ENCODE measurements around the gene UBA7. TPM values are rescaled to one million over a fixed set of nuclear protein-coding genes. Genes with fewer than 3 reads are reported as not detected.
"Not testable (repeated sequence)": the region's sequence is repeated elsewhere in the genome, so short reads cannot be mapped to it uniquely, and the experiment has no call there.

Gene UBA7
- total RNA-seq, 4 donors from 2014 or later: 21.3 to 114 (median 63.0) TPM

GRCh38 chr3:49780080-49780974 is 33.4 kb downstream of the UBA7 start:
- H3K9me3 ChIP-seq: no peaks in the 10 kb centered on the region
- no peaks in the 10 kb centered on the region for H3K27me3 ChIP-seq
- no peak overlapping the region for H3K27ac ChIP-seq
- H3K4me1 ChIP-seq: peaks cover 0 to 14% of the 10 kb centered on the region in 2 donors
- no peak for TF ChIP-seq CTCF (IDR thresholded peaks at IDR 0.05)
- no peak for TF ChIP-seq POLR2A (IDR thresholded peaks at IDR 0.05)
- no peak for DNase-seq
- H3K4me3 ChIP-seq: no peak overlapping the region
- H3K36me3 ChIP-seq: no peaks in the 10 kb centered on the region
- intact Hi-C loops (cut with DNase I; ENCODE audit: low total_unique reads): no loop called here

GRCh38 chr3:49779358-49780079 is 34.2 kb downstream of the UBA7 start:
- Histone ChIP-seq H3K4me3 (no peak overlapping the region), H3K36me3 (no peaks in the 10 kb centered on the region), H3K27me3 (no peaks in the 10 kb centered on the region), H3K9me3 (no peaks in the 10 kb centered on the region), H3K4me1 (peaks cover 0 to 11% of the 10 kb centered on the region in 2 donors), H3K27ac (no peak overlapping the region)
- no peak for DNase-seq
- intact Hi-C loops (cut with DNase I; ENCODE audit: low total_unique reads): no loop called here
- TF ChIP-seq CTCF (IDR thresholded peaks at IDR 0.05) (no peak), POLR2A (IDR thresholded peaks at IDR 0.05) (no peak)

- H3K9me3 ChIP-seq; H3K36me3 ChIP-seq; H3K27ac ChIP-seq; H3K4me1 ChIP-seq; intact Hi-C loops (cut with DNase I; ENCODE audit: low total_unique reads); H3K4me3 ChIP-seq; DNase-seq; H3K27me3 ChIP-seq: not testable (repeated sequence)
Measured at GRCh38 chr3:49776101-49776500, 37.7 kb downstream of the UBA7 start.

- peaks cover 0 to 4% of the 10 kb centered on the region in 2 donors for H3K4me1 ChIP-seq
- H3K27ac ChIP-seq: no peak overlapping the region
- no peak for DNase-seq
Measured at GRCh38 chr3:49775538-49775937, 38.2 kb downstream of the UBA7 start.

GRCh38 chr3:49772703-49773102 is 41.0 kb downstream of the UBA7 start:
- Histone ChIP-seq H3K9me3 (no peaks in the 10 kb centered on the region), H3K27ac (no peak overlapping the region), H3K4me3 (no peak overlapping the region), H3K4me1 (no peaks in the 10 kb centered on the region), H3K36me3 (no peaks in the 10 kb centered on the region), H3K27me3 (no peaks in the 10 kb centered on the region)
- intact Hi-C loops (cut with DNase I; ENCODE audit: low total_unique reads): no loop called here
- TF ChIP-seq CTCF (IDR thresholded peaks at IDR 0.05) (no peak), POLR2A (IDR thresholded peaks at IDR 0.05) (no peak)
- no peak for DNase-seq

More at GRCh38 chr3:49775538-49775937, 38.2 kb downstream of the UBA7 start:
- Histone ChIP-seq H3K4me3 (no peak overlapping the region), H3K27me3 (no peaks in the 10 kb centered on the region), H3K36me3 (no peaks in the 10 kb centered on the region), H3K9me3 (no peaks in the 10 kb centered on the region)
- intact Hi-C loops (cut with DNase I; ENCODE audit: low total_unique reads): no loop called here
- no peak for TF ChIP-seq POLR2A (IDR thresholded peaks at IDR 0.05)
- TF ChIP-seq CTCF (IDR thresholded peaks at IDR 0.05): no peak
